Hippocampal formation (tissue), 2 donors: ENCODE measurements around the gene TRIM44.
"Not testable (repeated sequence)": the region's sequence is repeated elsewhere in the genome, so short reads cannot be mapped to it uniquely, and the experiment has no call there.

ENCODE experiments used
- DNase-seq, 2 donors: peaks; one replicate each; lab custom pipeline; 2025; lab: John Stamatoyannopoulos, UW

Gene TRIM44

DNA sequence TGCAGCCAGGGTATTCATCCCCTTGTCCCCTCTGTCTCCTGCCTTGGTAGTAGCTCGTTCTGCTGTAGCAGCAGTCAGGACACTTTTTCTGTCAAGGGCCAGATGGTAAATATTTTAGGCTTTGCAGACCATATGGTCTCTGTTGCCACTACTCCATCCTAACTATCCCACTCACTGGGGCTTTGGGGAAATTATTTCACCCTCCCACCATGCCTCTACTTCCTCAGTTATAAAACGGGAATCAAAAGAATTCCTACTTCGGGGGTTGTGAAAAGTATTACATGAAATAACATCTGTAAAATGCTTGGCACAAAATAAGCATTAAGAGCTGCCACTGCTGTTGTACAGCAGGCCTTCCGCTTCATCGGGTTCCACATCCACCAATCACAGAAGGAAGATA is 191.4 kb downstream of the TRIM44 start:
- no peak for DNase-seq

DNA sequence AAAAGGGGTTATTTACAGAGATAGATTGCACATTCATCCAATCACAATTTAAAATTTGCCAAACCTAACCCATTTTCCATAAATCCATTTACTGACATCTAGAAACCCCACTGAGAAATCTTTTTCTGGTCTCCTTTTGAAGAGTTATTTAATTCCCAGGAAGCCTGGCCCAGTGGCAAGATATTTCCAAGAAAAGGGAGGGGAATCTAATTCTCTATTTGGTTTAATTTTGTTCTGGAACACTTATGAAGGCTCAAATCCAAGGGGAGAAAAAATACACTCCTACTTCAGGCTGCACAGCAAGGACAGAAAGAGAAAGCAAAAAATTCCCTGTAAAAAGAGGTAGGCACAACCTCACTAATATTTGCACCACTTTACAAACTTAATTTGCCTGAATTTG is 193.1 kb downstream of the TRIM44 start:
- DNase-seq, result no peak

DNA sequence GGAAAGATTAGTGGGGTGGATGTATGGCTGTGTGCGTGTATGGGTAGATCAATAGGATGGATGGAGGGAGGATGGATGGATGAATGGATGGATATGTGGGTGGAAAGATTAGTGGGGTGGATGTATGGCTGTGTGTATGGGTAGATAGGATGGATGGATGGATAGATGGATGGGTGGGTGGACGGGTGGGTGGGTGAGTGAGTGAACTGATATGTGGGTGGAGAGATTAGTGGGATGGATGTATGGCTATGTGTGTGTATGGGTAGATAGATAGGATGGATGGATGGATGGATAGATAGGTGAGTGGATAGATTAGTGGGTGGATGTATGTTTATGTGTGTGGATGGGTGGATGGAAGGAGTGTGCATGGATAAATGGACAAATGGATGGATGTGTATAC is 193.7 kb downstream of the TRIM44 start:
- DNase-seq, result no peak

DNA sequence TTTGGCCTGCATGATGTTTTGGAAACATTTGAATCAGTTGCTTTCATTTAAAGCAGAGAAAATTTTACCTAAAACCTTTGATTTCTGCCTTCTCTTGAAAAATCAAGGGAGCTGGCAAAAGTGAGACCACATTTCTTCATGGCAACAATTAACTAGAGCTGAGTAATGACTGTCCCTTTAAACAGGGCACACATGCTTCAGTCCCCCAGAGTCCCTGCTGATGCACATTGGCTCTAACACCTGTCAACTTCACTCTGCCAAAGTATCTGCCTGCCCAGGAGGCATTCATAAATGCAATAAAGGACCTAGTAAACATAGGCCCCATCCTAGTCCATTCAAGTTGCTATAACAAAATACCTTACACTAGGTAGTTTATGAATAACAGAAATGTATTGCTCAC is 194.2 kb downstream of the TRIM44 start:
- DNase-seq, result no peak

DNA sequence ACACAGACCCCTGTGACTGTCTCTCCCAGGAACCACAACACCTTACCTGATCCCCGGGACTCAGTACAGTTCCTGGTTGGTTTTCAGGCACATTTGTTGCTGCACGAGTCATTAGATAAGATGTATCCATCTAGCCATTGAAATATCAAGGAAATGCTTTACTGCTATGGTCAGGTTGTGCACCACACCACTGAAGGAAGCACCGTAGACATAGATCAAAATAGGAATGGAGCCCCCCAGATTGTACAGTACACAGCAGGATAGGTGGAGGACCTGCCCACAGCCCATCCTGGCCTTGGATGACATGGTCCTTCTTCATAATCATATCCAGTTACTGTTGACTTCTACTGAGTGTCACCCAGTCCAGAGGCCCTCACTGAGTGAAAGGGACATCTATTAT is 195.3 kb downstream of the TRIM44 start:
- no peak for DNase-seq

DNA sequence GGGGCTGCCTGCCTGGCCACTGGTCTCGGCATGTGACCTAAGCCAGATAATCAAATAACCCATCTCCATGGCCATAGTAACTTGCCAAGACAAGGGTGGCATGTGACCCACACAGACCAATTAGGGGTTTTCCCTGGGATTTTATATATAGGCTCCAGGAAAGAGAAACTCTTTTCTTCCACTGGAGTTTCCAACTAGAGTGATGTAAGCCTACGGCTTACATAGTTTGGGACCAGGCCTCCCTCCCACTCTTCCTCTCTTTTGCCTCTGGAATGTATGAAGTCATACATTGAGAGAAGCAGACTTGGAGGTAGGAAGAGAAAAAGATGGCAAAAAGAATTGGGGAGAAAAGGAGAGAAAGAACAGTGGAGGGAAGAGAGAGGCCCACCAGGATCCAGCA is 196.7 kb downstream of the TRIM44 start:
- DNase-seq, result no peak

DNA sequence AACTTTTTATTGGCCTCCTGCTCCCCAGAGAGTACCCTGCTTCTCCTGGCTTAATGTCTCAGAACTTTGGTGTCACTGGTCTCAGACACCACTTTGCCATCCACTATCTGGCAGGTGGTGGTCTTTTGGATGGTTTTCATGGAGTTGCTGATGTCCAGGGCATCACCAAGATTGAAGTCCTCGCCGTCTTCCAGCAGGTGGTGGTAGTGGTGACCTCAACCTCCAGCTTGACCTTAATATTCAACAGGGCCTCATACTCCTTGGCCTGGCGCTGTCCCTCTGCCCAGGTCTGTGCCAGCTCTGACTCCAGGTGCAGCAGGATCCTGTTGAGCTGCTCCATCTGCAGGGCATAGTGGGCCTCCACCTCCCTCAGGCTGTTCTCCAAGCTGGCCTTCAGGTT is 197.6 kb downstream of the TRIM44 start:
- DNase-seq, result not testable (repeated sequence)

DNA sequence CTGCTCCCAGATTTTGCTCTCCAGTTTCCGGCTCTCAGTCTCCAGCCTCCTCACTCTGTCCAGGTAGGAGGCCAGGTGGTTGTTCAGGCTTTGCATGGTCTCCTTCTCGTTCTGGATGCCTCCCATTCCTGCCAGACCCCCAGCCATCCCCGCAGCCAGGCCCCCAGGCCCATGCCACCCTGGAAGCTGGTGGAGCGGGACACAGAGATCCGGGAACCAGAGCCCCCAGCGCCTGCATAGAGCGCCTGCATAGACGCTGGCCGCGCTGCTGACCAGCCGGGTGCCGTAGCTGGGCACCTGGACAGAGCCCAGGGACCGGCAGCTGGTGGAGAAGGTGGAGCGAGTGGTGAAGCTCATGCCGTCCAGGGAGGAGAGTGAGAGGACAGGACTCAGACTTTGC is 198.6 kb downstream of the TRIM44 start:
- DNase-seq, result no peak

DNA sequence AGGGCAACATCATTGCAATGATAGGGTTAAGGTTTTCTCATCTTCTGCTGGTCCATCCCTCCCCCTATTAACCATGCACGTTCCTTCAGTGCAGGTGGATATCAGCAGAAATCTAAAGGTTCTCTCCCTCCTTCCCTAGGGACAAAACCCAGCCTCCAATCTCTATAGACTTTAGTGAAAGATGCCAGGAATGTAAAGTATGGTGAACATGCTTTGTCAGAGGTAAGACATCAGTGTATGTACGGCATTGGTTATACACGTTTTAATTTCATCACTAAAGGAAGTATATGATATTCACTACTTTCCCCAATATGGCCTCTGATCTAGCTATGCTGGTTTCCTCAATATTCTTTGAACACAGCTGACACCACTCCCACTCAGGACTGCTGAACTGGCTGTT is 200.1 kb downstream of the TRIM44 start:
- no peak for DNase-seq

DNA sequence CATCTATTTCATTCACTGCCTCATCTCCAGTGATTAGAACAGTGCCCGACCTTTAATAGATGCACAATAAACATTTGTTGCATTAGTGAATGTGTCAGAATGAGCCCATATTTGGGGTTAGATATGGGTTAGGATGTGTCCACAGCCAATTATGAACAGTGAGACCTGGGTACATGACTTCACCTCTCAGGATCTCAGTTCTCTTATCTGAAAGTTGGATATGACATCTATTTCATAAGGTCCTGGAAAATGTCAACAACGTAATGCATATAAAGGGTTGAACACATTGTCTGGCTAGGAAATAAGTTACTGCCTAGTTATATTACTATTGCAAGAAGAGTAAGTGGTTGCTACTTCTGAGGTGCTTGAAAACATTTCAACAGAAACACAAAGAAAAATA is 201.6 kb downstream of the TRIM44 start:
- no peak for DNase-seq

DNA sequence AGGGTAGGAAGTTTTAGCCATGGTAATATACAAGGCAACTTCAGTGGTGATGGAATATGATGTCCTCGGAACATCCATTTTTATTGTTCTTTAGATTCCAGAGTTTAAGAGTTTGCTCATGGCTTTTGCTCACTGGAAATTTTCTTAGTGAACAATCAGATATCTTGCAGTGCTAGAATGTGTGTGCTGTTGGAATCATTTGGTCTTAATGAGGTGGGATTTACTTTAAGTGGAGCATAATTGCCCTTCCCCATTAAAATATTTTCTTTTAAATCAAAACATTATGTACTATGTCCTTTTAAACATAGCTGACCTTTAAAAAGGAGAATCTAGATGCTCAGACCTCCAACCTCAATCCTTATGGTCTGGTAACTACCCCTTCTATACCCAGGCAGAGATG is 204.0 kb downstream of the TRIM44 start:
- no peak for DNase-seq
